Aortic smooth muscle cell (primary cell): ENCODE measurements around the gene ID1. TPM values are rescaled to one million over a fixed set of nuclear protein-coding genes. Genes with fewer than 3 reads are reported as not detected.

Experiments
- total RNA-seq: library from RNA; depleted of rRNA; stranded (reverse); fragments of >200 nt; gene quantifications from 2 replicates; pipeline ENCODE4 v1.2.3, GENCODE V29; 2014

Gene ID1
- 189 and 395 TPM in 2 replicates for total RNA-seq

GRCh38 chr20:31605031-31605901, at the start of gene ID1:
Gene ID1 (plus strand): TSS chr20:31605289. CDS start chr20:31605388, 99 bp downstream.

GRCh38 chr20:31637660-31638059, 32.6 kb downstream of the ID1 start, which contains the start of gene COX4I2:
Gene COX4I2 (plus strand): TSS chr20:31637912. CDS start chr20:31639018, 1,106 bp downstream.

Other genes with a start within 250 kb of the ID1 start
- not detected in 2 replicates for gene DEFB118, start 236.7 kb upstream of the ID1 start, total RNA-seq
- gene DEFB119, start 214.7 kb upstream of the ID1 start, total RNA-seq = not detected in 2 replicates
- not detected in 2 replicates for gene DEFB121, start 199.1 kb upstream of the ID1 start, total RNA-seq
- not detected in 2 replicates for gene DEFB123, start 164.7 kb upstream of the ID1 start, total RNA-seq
- not detected in 2 replicates for gene DEFB124, start 130.2 kb upstream of the ID1 start, total RNA-seq
- gene REM1, start 130.0 kb upstream of the ID1 start, total RNA-seq = 1.7 and 1.8 TPM in 2 replicates
- 71.5 and 72.6 TPM in 2 replicates for gene HM13, start 90.8 kb upstream of the ID1 start, total RNA-seq
- not detected in 2 replicates for gene COX4I2, start 32.6 kb downstream of the ID1 start, total RNA-seq
- 75.4 and 101 TPM in 2 replicates for gene BCL2L1, start 117.6 kb downstream of the ID1 start, total RNA-seq
- 37.1 and 41.0 TPM in 2 replicates for gene TPX2, start 134.0 kb downstream of the ID1 start, total RNA-seq
- 0.13 and 0.19 TPM in 2 replicates for gene MYLK2, start 214.1 kb downstream of the ID1 start, total RNA-seq
- 8.9 and 15.7 TPM in 2 replicates for gene FOXS1, start 240.3 kb downstream of the ID1 start, total RNA-seq